Osteocyte (in vitro differentiated cells): ENCODE results near the gene SLC12A4. TPM values are rescaled to one million over a fixed set of nuclear protein-coding genes. Genes with fewer than 3 reads are reported as not detected.

Experiments used
- DNase-seq: peaks from one replicate; pipeline ENCODE4 v3.0.0; 2021; ENCODE audit warnings: mixed read lengths; ENCODE audit not compliant: unreplicated experiment; ENCODE audit errors: extremely low spot score
- H3K27ac Mint-ChIP-seq: one replicate; pipeline ENCODE4 v1.8.0; 2021; ENCODE audit warnings: mild to moderate bottlenecking, mixed read lengths; ENCODE audit not compliant: unreplicated experiment
- H3K27me3 Mint-ChIP-seq: one replicate; pipeline ENCODE4 v1.8.0; 2021; ENCODE audit warnings: mixed read lengths; ENCODE audit not compliant: unreplicated experiment
- H3K36me3 Mint-ChIP-seq: one replicate; pipeline ENCODE4 v1.8.0; 2021; ENCODE audit warnings: mixed read lengths; ENCODE audit not compliant: unreplicated experiment
- H3K4me1 Mint-ChIP-seq: one replicate; pipeline ENCODE4 v1.8.0; 2021; ENCODE audit warnings: mixed read lengths; ENCODE audit not compliant: unreplicated experiment
- H3K4me3 Mint-ChIP-seq: one replicate; pipeline ENCODE4 v1.8.0; 2021; ENCODE audit warnings: mild to moderate bottlenecking, moderate library complexity, mixed read lengths; ENCODE audit not compliant: unreplicated experiment
- H3K9me3 Mint-ChIP-seq: one replicate; pipeline ENCODE4 v1.8.0; 2021; ENCODE audit warnings: mixed read lengths; ENCODE audit not compliant: unreplicated experiment
- CTCF ChIP-seq: fragments of 200-600 bp; sonication (generic); IDR thresholded peaks from 2 replicates; pipeline ENCODE4 v1.5.0; 2021; ENCODE audit warnings: antibody characterized with exemption, mild to moderate bottlenecking, moderate library complexity
- total RNA-seq: library from RNA; stranded (reverse); gene quantifications from 2 replicates; pipeline ENCODE4 v1.2.1, GENCODE V29; 2021

Gene SLC12A4
- total RNA-seq, 1 donor from 2014 or later: 90.7 TPM

- peaks cover 37% of the 10 kb centered on the region for H3K36me3 Mint-ChIP-seq
- H3K4me1 Mint-ChIP-seq: peaks cover 32% of the 10 kb centered on the region
- TF ChIP-seq CTCF: no peak
- no peak for DNase-seq
- H3K27ac Mint-ChIP-seq: peak overlapping the region; percentile 68
- H3K9me3 Mint-ChIP-seq: no peaks in the 10 kb centered on the region
- H3K4me3 Mint-ChIP-seq: no peak overlapping the region
- H3K27me3 Mint-ChIP-seq: no peaks in the 10 kb centered on the region
These were observed 8.7 kb downstream of the SLC12A4 start for GRCh38 chr16:67959536-67960329.

- Mint-ChIP-seq H3K4me1 (peaks cover 26% of the 10 kb centered on the region), H3K27ac (no peak overlapping the region), H3K9me3 (no peaks in the 10 kb centered on the region), H3K36me3 (peaks cover 41% of the 10 kb centered on the region), H3K4me3 (no peak overlapping the region), H3K27me3 (no peaks in the 10 kb centered on the region)
- TF ChIP-seq CTCF: no peak
- DNase-seq: no peak
These were observed 10.8 kb downstream of the SLC12A4 start for GRCh38 chr16:67957622-67958021.

- DNase-seq: no peak
- Mint-ChIP-seq H3K9me3 (no peaks in the 10 kb centered on the region), H3K4me3 (no peak overlapping the region), H3K4me1 (peaks cover 9% of the 10 kb centered on the region), H3K36me3 (peaks cover 29% of the 10 kb centered on the region), H3K27ac (no peak overlapping the region), H3K27me3 (no peaks in the 10 kb centered on the region)
- no peak for TF ChIP-seq CTCF
These were observed 13.8 kb downstream of the SLC12A4 start for GRCh38 chr16:67954421-67955196.

- Mint-ChIP-seq H3K9me3 (no peaks in the 10 kb centered on the region), H3K27me3 (no peaks in the 10 kb centered on the region)
These were observed 14.6 kb downstream of the SLC12A4 start for GRCh38 chr16:67953641-67954375.

More at GRCh38 chr16:67953641-67954375, 14.6 kb downstream of the SLC12A4 start:
- DNase-seq: no peak
- Mint-ChIP-seq H3K36me3 (peaks cover 29% of the 10 kb centered on the region), H3K4me3 (no peak overlapping the region), H3K4me1 (peaks cover 3% of the 10 kb centered on the region), H3K27ac (no peak overlapping the region)
- TF ChIP-seq CTCF: no peak
